ENCODE results near the gene GPR3. TPM values are rescaled to one million over a fixed set of nuclear protein-coding genes. Genes with fewer than 3 reads are reported as not detected.

Gene GPR3
- total RNA-seq, 2 experiments from 2014 or later: 0.64 to 0.74 TPM

- H3K4me3 Mint-ChIP-seq: no peak overlapping the region
- DNase-seq: no peak
- intact Hi-C loops (cut with micrococcal nuclease): no loop called here
- CTCF ChIA-PET: interaction anchor here (1.9 kb wide), 2 partner anchors 18 to 36 kb away, joined by 3 to 9 read pairs; no protein-coding TSS in a partner anchor
- no peaks in the 10 kb centered on the region for H3K27me3 Mint-ChIP-seq (ENCODE audit: low read depth)
- no peak overlapping the region for H3K27ac Mint-ChIP-seq
- H3K9me3 Mint-ChIP-seq: no peaks in the 10 kb centered on the region
- no peaks in the 10 kb centered on the region for H3K36me3 Mint-ChIP-seq (ENCODE audit: low read depth)
- peaks cover 17% of the 10 kb centered on the region for H3K4me1 Mint-ChIP-seq (ENCODE audit: low read depth)
These were observed 40.8 kb upstream of the GPR3 start for GRCh38 chr1:27351541-27352107.

- H3K4me3 Mint-ChIP-seq: no peak overlapping the region
- no peak overlapping the region for H3K27ac Mint-ChIP-seq
- no peaks in the 10 kb centered on the region for H3K9me3 Mint-ChIP-seq
- CTCF ChIA-PET: interaction anchor here (0.5 to 1.9 kb wide), 3 partner anchors 15 to 45 kb away, joined by 3 to 9 read pairs (median 5); no protein-coding TSS in a partner anchor
- peaks cover 25% of the 10 kb centered on the region for H3K4me1 Mint-ChIP-seq (ENCODE audit: low read depth)
- H3K36me3 Mint-ChIP-seq (ENCODE audit: low read depth): no peaks in the 10 kb centered on the region
- no peak for DNase-seq
- intact Hi-C loops (cut with micrococcal nuclease): no loop called here
- H3K27me3 Mint-ChIP-seq (ENCODE audit: low read depth): no peaks in the 10 kb centered on the region
These were observed 39.3 kb upstream of the GPR3 start for GRCh38 chr1:27353166-27353565.

- CTCF ChIA-PET: interaction anchor here (0.6 to 1.4 kb wide), 4 partner anchors 33 to 357 kb away, joined by 3 to 5 read pairs (median 3); no protein-coding TSS in a partner anchor
- Mint-ChIP-seq H3K27me3 (ENCODE audit: low read depth) (no peaks in the 10 kb centered on the region), H3K36me3 (ENCODE audit: low read depth) (no peaks in the 10 kb centered on the region), H3K27ac (no peak overlapping the region), H3K4me3 (no peak overlapping the region), H3K9me3 (no peaks in the 10 kb centered on the region), H3K4me1 (ENCODE audit: low read depth) (peaks cover 25% of the 10 kb centered on the region)
- DNase-seq: no peak
- intact Hi-C loops (cut with micrococcal nuclease): no loop called here
These were observed 38.8 kb upstream of the GPR3 start for GRCh38 chr1:27353629-27354028.

- H3K27me3 Mint-ChIP-seq (ENCODE audit: low read depth): no peaks in the 10 kb centered on the region
- H3K27ac Mint-ChIP-seq: no peak overlapping the region
- intact Hi-C loops (cut with micrococcal nuclease): no loop called here
- H3K36me3 Mint-ChIP-seq (ENCODE audit: low read depth): no peaks in the 10 kb centered on the region
- DNase-seq: no peak
- CTCF ChIA-PET: interaction anchor here (0.6 to 5.2 kb wide), 8 partner anchors 10 to 475 kb away, joined by 3 to 38 read pairs (median 14); partner anchors contain the start of gene PPP1R8
- no peaks in the 10 kb centered on the region for H3K9me3 Mint-ChIP-seq
- no peak overlapping the region for H3K4me3 Mint-ChIP-seq
- peaks cover 38% of the 10 kb centered on the region for H3K4me1 Mint-ChIP-seq (ENCODE audit: low read depth)
These were observed 36.7 kb upstream of the GPR3 start for GRCh38 chr1:27355683-27356082.

GRCh38 chr1:27356277-27356618 is 36.2 kb upstream of the GPR3 start:
- DNase-seq: no peak
- H3K27ac Mint-ChIP-seq: no peak overlapping the region
- H3K4me3 Mint-ChIP-seq: peak overlapping the region; percentile 70
- H3K27me3 Mint-ChIP-seq (ENCODE audit: low read depth): no peaks in the 10 kb centered on the region
- H3K9me3 Mint-ChIP-seq: no peaks in the 10 kb centered on the region
- CTCF ChIA-PET: interaction anchor here (1.0 to 5.2 kb wide), 12 partner anchors 8 to 60 kb away, joined by 3 to 38 read pairs (median 12); partner anchors contain the start of gene MAP3K6
- H3K36me3 Mint-ChIP-seq (ENCODE audit: low read depth): no peaks in the 10 kb centered on the region
- peaks cover 38% of the 10 kb centered on the region for H3K4me1 Mint-ChIP-seq (ENCODE audit: low read depth)
- intact Hi-C loops (cut with micrococcal nuclease): no loop called here

GRCh38 chr1:27356619-27357280 is 35.7 kb upstream of the GPR3 start:
- Mint-ChIP-seq H3K4me1 (ENCODE audit: low read depth) (peaks cover 38% of the 10 kb centered on the region), H3K27ac (peak overlapping the region; percentile 78), H3K36me3 (ENCODE audit: low read depth) (no peaks in the 10 kb centered on the region), H3K4me3 (peak overlapping the region; percentile 70), H3K27me3 (ENCODE audit: low read depth) (no peaks in the 10 kb centered on the region), H3K9me3 (no peaks in the 10 kb centered on the region)
- intact Hi-C loops (cut with micrococcal nuclease): loop anchor here (1.0 kb wide), 3 partner anchors 15 to 39 kb away; no protein-coding TSS in a partner anchor
- CTCF ChIA-PET: interaction anchor here (0.6 to 5.2 kb wide), 28 partner anchors 8 to 268 kb away, joined by 3 to 38 read pairs (median 8); partner anchors contain the start of genes MAP3K6 and SYTL1
- peak; percentile 63 for DNase-seq

- CTCF ChIA-PET: interaction anchor here (0.7 to 5.2 kb wide), 31 partner anchors 8 to 439 kb away, joined by 3 to 38 read pairs (median 6); partner anchors contain the start of genes IFI6, MAP3K6 and SYTL1
- intact Hi-C loops (cut with micrococcal nuclease): loop anchor here (1.0 kb wide), 3 partner anchors 16 to 38 kb away; no protein-coding TSS in a partner anchor
- DNase-seq: peak; percentile 86
- no peaks in the 10 kb centered on the region for H3K9me3 Mint-ChIP-seq
- H3K4me1 Mint-ChIP-seq (ENCODE audit: low read depth): peaks cover 38% of the 10 kb centered on the region
- peak overlapping the region; percentile 70 for H3K4me3 Mint-ChIP-seq
- H3K27ac Mint-ChIP-seq: peak overlapping the region; percentile 78
- no peaks in the 10 kb centered on the region for H3K36me3 Mint-ChIP-seq (ENCODE audit: low read depth)
- H3K27me3 Mint-ChIP-seq (ENCODE audit: low read depth): no peaks in the 10 kb centered on the region
These were observed 35.0 kb upstream of the GPR3 start for GRCh38 chr1:27357281-27358037.

- Mint-ChIP-seq H3K36me3 (ENCODE audit: low read depth) (no peaks in the 10 kb centered on the region), H3K4me3 (no peak overlapping the region), H3K27ac (no peak overlapping the region), H3K27me3 (ENCODE audit: low read depth) (no peaks in the 10 kb centered on the region), H3K9me3 (no peaks in the 10 kb centered on the region), H3K4me1 (ENCODE audit: low read depth) (peaks cover 38% of the 10 kb centered on the region)
- intact Hi-C loops (cut with micrococcal nuclease): no loop called here
- no peak for DNase-seq
- CTCF ChIA-PET: interaction anchor here (0.7 to 5.2 kb wide), 28 partner anchors 8 to 440 kb away, joined by 3 to 38 read pairs (median 8); partner anchors contain the start of genes IFI6, MAP3K6 and SYTL1
These were observed 34.1 kb upstream of the GPR3 start for GRCh38 chr1:27358038-27358927.

- no peaks in the 10 kb centered on the region for H3K9me3 Mint-ChIP-seq
- no peaks in the 10 kb centered on the region for H3K27me3 Mint-ChIP-seq (ENCODE audit: low read depth)
- H3K27ac Mint-ChIP-seq: no peak overlapping the region
- CTCF ChIA-PET: interaction anchor here (1.2 to 5.2 kb wide), 4 partner anchors 13 to 31 kb away, joined by 3 to 38 read pairs (median 11); no protein-coding TSS in a partner anchor
- no peak overlapping the region for H3K4me3 Mint-ChIP-seq
- no peaks in the 10 kb centered on the region for H3K36me3 Mint-ChIP-seq (ENCODE audit: low read depth)
- no peak for DNase-seq
- peaks cover 38% of the 10 kb centered on the region for H3K4me1 Mint-ChIP-seq (ENCODE audit: low read depth)
- intact Hi-C loops (cut with micrococcal nuclease): no loop called here
These were observed 33.5 kb upstream of the GPR3 start for GRCh38 chr1:27358928-27359313.

- intact Hi-C loops (cut with micrococcal nuclease): no loop called here
- Mint-ChIP-seq H3K4me1 (ENCODE audit: low read depth) (peaks cover 45% of the 10 kb centered on the region), H3K9me3 (no peaks in the 10 kb centered on the region), H3K27me3 (ENCODE audit: low read depth) (no peaks in the 10 kb centered on the region), H3K27ac (no peak overlapping the region), H3K4me3 (peak overlapping the region; percentile 63), H3K36me3 (ENCODE audit: low read depth) (no peaks in the 10 kb centered on the region)
- no peak for DNase-seq
- CTCF ChIA-PET: interaction anchor here (0.9 to 5.2 kb wide), 4 partner anchors 14 to 36 kb away, joined by 3 to 38 read pairs (median 4); no protein-coding TSS in a partner anchor
These were observed 32.6 kb upstream of the GPR3 start for GRCh38 chr1:27359822-27360158.
